GM19397 (cell line): ENCODE measurements around the gene DGKI.
A peak's percentile ranks its signal among the peaks of the same experiment; 100 is the strongest.

Experiments
- ATAC-seq: cut with Tn5 transposase; IDR thresholded peaks from one replicate; pipeline ENCODE4 v1.9.1; 2021; ENCODE audit warnings: mild to moderate bottlenecking, moderate library complexity; ENCODE audit not compliant: unreplicated experiment

Gene DGKI

DNA sequence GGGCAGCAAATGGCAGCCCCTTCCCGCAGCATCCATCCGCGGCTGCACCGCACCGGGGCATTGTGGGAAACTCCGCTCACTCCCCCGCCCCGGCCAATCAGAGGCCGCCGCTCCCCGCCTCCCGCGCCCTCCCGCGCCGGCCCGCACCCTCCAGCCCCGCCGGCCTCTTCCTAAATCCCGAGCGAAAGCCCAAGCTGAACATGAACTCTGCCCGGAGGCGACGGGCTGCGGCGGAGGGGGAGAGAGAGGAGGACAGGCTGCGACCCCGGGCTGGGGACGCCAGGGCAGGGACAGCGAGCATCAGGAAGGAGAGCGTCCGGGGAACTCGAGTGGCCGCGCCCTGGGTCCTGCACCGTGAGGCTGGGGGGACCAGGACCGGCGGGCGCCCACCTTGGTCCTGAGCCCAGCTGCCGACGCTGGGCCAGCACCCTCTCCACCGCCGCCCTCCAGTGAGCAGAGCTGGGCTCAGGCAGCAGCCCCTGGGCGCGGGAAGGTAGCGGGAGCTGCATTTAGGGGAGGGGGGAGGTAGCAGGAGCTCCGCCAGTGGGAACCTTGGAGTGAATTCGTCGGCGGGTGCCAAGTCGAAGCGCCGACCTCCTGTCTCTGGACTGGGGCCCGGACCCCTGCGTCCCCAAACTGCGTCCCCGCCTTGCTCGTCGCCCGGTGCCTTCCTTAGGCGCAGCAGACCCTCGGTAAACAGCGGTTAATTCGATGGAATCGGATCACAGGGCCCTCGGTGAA is at the start of gene DGKI:
Gene DGKI, minus strand, starts transcription at position 148 of the 741 bp plus-strand sequence.
- ATAC-seq: peak; percentile 46

DNA sequence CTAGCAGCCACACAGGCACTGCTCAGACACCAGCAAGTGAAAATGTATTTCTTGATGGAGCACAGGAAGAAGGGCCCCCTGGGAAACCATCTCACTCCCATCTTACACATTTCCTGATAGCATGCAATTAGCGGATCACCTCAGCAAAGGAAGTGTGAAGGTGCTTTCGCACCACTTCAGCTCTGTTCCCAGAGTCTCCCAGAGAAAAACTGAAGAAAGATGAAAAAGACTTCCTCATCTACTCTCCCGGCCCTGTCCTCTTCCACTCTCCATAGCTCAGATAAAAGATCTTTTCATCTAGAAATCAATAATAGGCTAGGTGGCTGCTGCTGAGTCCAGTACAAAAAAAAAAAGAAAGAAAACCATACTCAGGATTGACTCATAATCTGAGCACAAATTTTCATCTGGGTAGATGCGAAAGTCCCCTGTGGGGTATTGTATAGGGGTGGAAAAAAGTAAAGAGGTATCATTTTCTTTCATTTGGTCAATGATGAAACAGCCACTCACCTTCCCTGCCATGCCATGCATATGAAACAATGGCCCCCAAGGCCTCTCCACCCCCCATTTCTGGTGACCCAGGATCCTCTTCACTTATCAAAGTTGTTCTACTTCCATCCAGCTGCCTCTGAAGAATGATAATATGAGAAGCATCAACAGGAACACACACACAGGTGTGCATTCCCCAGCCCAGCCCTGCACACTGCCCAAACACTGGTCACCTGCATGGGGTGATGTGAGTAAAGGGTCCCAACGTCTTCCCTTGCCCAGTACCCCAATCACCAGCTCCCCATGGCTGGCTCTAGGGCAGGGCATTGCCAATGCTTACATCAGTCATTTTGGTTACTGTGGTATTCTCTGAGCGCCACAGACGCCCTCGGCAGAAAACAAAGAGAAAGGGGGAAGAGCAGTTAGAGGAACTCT is 48.8 kb upstream of the DGKI start:
- peak; percentile 59 for ATAC-seq

DNA sequence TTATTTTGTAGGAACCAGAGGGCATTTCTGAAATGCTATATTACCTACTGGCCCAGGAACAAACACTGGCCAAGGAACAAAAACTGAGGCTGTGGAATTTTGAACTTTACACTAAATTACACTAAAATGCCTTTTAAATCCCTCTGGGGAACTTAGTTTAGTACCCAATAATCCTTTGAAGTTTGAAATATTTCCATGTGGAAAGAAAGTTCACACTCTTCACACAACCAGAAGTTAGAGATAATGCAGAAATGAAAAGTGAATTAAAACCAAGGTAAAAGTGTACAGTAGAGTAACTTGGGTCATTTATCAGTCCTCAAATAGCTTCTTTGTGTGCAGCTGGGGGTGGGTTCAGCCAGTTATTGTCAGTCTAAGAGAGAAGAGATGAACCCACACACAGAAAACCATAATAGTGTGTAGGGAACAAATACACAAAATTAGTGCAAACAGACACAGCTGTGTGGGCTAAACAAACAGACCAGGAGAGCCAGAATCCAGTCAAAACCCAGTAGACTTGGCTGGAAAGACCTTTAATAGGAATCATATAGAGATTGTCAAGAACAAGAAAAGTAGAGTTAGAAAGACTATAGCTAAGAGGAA is 46.5 kb upstream of the DGKI start:
- no peak for ATAC-seq

DNA sequence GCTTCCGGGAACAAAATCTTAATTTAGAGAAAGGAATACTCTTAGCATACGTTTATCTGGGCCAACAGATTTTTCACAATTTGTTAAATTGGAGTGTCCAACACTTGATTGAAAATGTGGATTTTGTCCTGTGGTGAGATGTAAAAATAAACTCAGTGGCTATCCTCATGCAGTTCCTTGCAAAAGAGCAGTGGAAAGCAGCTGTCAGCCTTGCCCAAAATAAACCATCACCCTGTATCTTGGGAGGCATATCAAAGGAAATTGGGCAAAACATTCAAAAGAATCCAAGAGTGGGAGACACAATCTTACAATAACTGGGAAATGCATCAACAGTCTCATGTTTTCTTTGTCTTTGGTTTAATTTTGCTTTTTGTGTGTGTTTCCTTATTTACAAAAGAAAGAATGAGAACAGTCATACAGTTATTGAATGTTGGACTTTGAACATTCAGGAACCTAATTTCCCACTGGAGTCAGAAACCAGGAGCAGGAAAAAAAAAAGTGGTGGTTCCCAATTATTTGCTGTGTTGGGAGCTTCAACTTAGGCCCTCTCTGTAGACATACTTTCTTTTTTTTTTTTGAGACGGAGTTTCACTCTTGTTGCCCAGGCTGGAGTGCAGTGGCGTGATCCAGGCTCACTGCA is 44.4 kb upstream of the DGKI start:
- no peak for ATAC-seq

DNA sequence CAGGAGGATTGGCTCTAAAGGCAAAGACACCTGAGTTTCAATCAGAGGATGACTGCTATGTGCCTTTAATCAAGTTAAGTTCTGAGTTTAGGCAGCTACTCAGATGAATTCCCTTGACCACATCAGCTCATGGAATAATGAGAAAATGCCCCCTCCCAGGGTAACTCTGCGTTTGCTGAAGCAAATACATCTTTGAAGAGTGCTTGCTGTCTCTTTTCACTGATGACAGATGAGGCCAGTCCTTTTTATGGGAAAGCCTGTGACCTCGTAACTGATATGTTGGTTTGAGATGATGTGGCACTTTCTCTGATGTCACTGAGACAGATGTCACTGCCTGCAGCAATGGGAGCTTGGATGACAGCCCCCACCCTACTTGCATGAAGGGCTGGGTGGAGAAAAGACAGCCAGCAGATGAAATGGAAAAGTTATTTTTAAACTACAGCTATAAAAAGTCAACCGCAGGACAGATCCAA is 43.7 kb upstream of the DGKI start:
- no peak for ATAC-seq

DNA sequence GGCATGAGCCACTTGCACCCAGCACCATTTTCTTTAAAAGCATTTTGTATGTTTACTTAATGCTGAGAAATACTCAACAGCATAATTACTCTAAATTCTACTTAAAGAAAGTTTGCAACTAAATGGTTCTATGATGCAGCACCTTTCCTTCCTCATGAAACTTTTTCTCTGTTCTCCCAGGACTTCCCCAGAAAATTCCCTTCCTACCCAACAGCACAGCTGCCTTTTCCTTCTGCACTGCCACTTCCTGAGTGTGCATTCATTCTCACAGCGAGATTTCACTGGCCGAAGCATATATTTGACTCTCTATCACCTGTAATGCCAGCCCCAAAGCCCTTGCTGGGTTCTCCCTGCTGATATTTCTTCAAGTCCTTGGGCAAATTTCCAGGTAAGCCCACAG is 41.5 kb upstream of the DGKI start:
- ATAC-seq: no peak

DNA sequence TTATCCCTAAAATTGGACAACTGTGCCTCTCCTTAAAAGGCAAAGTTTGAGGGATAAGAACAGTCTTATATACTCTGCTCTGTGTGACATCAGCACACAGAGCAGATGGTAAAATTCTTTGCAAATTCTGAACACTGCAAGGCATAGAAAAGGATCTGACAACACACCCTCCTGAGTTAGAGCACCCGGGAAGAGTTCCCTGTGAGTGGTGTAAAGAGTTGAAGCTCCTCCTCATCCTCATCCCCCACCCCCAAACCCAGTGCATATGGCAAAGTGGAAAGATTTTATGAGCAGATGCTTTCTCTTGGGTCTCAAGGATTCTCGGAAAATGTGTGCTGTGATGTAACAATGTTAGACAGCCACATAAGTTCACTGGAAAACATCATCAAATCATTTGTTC is 40.0 kb upstream of the DGKI start:
- ATAC-seq: no peak

DNA sequence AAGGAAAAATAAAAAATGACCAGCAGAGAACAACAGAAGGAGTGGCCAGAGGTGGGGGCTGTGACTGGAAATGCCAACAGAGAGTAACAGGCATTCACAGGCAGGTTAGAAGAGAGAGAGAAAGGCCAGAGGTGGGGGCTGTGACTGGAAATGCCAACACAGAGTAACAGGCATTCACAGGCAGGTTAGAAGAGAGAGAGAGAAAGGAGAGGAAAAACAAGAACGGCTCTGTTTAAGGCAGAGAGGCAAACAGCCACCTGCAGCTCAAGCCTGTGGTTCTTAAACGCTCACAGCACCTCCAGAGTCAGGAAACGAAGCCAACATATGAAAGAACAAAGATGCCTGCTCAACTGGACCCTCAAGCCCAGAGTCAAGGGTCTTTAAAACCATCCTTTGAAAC is 39.5 kb upstream of the DGKI start:
- ATAC-seq: no peak

DNA sequence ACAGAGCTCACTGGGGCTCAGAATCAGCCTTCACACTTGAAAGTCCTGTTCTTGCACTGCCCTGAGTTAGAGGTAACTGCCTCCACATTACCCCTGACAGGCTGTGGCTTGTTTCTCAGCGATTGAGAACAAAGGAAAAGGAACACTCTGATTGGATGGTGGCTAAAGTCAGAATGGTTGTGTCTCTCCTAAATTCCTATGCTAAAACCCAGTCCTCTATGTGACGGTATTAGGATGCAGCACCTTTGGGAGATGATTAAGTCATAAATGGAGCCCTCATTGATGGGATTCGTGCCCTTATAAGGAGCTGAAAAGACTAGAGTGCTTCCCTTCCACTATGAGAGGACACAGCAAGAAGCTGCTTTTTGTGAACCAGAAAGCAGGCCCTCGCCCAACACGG is 38.9 kb upstream of the DGKI start:
- ATAC-seq: no peak

DNA sequence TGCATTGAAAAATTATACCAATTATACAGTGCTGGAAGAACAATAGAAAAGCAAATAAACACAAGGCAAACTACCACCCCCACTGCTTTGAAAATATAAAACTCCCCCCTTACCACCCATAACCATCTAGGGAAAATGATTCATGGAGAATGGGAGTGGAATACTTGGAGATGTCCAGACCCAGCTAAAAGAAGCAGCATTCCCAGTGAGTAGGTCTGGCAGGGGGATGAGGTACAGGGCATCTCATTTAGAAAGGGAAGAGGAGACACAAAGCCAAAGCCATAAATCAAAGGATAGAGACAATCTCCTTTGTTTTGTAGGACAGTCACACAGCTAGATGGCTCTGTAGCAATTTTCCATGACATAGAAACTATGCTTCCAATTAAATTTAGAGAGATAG is 36.0 kb upstream of the DGKI start:
- no peak for ATAC-seq

DNA sequence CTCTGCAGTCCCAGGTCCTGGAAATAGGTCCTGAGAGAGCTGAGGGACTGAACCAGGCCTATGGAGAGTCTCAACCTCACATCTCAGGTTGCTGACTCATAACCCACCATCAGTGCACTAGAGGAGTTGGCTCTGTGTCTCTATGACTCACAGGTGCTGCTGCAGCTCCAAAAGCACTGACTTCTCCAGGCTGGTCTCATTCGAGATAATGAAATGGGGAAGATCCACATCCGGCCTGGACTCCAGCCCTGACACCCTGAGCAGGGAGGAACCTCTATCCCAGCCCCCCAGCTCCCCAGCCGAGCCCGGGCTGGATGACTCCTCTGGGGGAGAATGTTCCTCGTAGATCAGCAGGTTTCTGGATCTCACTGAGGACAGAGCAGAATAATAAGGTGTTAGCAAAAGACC is 35.5 kb upstream of the DGKI start:
- peak; percentile 60 for ATAC-seq

DNA sequence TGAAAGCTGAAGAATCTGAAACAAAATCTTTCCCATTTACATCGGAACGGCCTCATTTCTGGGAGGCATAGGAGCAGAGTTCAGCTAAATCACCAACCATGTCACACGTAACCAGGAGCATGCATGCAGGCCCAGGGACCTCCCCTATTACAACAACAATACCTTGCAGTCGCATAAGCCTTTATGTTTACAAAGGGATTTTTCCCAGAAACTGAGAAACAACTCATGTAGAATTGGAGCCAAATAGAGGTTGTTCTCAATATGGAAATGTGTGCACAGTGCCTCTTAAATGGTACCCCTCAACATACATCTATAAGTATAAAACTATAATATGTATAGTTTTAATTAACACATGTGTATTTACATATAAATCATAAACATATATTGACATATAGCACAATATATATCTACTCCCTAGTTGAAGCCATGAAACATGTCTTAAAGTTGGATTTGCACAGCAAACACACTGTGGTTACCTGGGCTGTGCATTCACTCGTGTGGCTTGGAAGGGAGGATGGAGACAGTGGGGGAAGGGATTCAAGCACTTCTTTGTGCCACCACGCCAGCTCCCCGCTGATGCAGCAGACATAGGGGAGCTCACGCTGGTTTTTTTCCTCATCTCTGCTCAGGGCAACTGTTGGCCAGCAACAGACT is 35.0 kb upstream of the DGKI start:
- no peak for ATAC-seq

DNA sequence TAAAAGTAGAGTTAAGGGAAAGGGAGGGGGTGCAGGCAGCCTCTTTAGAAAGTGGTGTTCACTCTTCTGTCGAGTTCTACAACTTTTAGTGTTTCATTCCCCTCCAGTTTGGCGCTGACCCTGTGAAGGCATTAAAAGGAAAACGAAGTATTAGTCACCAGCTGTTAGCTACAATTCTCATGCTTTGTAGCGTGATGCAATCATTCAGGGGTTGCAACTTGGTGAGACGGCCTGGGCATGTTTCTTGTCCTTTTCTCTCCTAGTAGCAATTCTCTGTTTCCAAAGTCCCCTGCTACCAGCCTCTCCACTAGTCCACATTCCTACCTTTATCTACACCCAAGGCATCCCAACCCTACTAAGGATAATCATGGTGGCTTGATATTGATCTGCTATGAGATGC is 33.7 kb upstream of the DGKI start:
- no peak for ATAC-seq

DNA sequence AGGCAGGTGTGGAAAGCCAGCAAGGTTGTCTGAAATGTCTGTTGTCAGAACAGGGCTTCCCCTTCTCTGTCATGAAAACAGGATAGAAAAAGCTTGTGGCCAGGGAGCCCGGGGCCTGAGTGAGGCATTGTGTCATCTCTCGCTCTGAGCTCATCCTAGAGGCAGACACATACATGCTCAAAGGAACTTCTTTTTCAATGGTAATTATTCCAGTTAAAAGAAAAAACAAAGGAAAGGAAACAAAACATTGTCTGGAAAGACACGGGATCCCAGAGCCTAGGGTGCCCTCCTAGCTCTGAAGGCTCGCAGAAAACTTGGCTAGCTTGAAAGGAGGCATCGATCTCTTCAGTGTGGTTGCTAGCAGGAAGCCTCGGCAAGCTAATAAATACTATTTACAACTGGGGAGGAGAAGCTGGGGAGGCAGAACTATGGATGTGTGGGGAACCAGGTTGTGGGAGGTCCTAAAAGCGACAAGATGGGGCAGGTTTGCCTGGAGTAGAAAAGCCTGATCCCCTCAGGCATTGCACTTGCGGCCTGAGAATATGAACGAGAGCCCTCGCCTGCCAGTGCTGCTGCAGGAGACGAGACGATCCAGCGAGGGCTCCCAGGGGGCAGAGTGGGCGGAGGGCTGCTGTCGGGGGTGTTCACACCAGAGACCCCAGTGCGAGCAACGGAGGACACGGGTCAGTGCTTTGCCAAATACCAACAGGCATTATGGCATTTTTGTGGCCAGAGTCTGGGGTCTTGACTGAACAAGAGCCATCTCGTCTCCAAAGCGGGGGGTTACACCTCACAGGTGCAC is 32.8 kb upstream of the DGKI start:
- no peak for ATAC-seq

DNA sequence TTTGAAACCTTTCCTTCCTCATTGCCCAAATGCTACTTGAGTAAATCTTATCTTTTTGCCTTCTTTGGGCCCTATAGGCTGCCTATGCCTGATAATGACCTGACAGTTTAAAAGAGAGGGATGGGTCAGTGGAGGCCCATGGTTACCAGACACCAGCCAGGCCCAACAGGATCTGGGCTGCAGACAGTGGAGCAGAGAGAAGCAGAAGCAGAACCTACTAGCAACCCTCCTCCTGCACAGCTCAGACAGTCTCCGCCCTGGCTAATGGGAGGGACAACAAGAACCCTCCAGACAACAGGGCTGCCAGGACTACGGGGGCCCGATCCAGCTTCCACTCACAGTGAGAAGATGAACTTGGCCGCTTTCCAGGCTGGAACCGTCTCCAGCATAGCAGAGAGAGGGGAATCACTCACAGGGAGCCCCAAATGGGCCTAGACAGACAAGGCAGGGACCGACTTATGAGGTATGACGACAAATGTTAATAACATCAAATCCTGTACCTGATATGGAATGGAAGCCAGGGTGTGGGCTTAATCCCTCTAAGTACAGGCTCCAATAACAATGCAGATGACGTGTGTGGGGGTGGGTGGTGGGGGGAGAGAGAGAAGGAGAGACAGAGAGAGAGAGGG is 31.7 kb upstream of the DGKI start:
- ATAC-seq: no peak

DNA sequence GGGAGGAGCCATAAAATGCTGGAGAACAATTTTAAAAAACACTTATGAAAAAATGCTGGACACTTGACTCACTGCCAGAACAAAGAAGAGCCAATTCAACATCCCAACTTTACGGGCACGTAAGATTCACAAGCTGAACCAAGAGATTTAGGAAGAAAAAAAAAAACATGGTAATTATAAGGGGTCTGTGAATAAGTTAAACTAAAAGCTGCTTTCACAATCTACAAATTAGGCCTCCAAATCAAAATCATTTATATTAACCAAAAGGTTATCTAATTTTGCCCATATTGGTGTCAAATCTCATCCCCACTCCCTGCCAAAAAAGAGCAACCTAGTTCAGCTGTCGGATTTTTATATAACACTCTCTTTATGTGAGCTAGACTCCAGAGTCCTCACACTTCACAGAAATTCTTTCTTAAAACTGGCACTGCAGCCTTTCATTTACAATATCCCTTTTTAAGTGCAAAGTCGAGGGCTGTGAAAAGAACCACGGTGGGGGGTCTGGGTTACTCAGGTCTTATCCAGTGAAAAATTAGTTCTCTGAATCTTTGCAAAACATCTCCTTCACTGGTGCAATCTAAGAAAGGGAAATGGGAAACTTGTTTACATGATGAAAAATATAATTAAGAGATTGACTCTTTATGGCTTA is 30.4 kb upstream of the DGKI start:
- ATAC-seq: no peak

DNA sequence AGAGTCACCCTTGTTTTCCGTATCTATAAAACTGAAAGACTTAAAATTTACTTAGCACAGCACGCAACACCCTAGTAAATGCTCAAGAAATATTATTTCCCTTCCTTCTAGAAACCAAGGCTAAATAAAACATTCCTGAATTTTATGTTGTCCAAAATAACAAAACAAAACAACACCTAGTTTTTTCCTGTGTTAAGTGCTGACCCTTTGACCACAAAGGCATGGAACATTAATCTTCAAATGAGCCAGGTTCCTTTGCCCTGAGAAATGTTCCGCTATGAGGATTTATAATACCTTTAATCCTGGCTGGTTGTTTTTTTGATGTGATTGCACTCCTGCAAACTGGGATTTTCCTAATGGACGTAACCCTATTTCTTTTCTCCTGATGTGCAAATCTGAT is 29.0 kb upstream of the DGKI start:
- ATAC-seq: no peak

DNA sequence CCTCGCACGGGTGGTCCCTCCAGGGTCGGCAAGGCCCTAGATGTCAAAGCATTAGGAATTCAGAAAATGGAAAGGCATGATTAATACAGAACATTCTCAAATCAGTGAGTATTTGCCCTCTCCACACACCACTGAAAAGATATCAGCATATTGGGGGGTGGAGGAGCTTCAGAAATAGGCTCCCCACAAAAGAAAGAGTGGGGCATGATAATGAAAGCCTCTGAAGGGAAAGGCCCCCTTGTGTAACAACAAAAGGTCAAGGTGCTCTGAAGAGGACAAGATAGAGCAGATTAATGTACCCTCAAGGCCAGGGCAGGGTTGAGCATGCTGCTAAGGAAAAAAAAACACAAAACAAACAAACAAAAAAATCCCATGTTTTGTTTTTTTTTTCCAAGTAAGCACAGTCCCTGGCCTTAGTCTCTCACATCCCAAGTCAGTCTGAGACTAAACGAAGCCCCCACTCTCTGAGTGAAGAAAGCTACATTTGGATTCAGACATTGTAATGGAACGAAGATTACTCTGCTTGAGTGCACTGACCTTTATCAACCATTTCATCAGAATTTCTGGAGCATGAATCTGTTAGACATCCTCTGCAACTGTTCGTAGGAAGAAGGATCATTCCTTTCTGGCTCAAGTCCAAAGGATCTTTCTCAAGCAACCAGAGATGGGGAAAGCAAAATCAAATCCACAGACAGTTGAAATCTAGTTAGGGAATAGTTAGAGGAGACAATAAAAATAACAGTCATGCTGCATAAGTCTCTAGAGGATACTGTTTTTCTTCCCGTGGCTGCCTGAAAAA is 27.4 kb upstream of the DGKI start:
- no peak for ATAC-seq
